Activated CD8-positive, alpha-beta memory T cell treated with anti-CD3 and anti-CD28 coated beads, Interleukin-2, amount 50 U/mL, for 24 hours (primary cell): ENCODE results near the gene TOM1.

ENCODE experiments used
- DNase-seq: peaks from one replicate; pipeline ENCODE4 v3.0.0-alpha.2; 2020; ENCODE audit errors: extremely low read depth

The TOM1 gene

DNA sequence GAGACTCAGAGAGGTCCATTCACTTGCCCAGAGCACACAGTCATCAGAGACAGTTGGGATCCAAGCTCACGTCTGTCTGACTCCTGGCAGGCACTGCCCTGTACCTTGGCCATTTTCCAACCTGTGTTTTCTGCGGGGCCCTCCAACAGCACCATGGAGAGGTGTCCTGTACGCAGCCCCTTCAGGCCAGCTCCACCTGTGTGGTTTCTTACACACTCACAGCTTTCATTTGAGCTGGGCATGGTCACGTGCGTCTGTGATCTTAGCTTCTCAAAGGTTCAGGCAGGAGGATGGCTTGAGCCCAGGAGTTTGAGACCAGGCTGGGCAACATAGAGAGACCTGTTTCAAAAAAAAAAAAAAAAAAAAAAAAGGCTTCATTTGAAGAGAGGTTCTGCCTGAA is 24.4 kb downstream of the TOM1 start:
- no peak for DNase-seq

- DNase-seq, result no peak
These were observed 25.1 kb downstream of the TOM1 start for GRCh38 chr22:35324762-35325161.

DNA sequence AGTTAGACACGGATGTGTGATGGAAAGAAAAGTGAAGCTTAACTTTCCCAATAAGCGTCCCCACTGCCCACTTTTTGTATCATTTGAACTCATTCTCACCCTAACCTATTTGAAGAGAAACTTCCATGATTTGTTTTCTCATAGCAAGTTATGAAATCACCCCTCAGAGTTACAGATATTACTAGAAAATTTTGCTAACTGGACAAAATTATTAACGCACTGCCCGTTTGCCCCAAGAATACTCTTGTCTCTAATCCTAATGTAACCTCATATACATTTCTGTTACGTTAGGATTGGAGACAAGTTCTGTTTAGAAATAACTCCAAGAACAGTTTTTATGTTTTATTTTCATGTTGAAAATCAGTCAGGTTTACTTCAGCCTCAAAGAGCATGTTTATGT is 25.5 kb downstream of the TOM1 start:
- no peak for DNase-seq

GRCh38 chr22:35326854-35327562 is 27.3 kb downstream of the TOM1 start:
- DNase-seq, result no peak

DNA sequence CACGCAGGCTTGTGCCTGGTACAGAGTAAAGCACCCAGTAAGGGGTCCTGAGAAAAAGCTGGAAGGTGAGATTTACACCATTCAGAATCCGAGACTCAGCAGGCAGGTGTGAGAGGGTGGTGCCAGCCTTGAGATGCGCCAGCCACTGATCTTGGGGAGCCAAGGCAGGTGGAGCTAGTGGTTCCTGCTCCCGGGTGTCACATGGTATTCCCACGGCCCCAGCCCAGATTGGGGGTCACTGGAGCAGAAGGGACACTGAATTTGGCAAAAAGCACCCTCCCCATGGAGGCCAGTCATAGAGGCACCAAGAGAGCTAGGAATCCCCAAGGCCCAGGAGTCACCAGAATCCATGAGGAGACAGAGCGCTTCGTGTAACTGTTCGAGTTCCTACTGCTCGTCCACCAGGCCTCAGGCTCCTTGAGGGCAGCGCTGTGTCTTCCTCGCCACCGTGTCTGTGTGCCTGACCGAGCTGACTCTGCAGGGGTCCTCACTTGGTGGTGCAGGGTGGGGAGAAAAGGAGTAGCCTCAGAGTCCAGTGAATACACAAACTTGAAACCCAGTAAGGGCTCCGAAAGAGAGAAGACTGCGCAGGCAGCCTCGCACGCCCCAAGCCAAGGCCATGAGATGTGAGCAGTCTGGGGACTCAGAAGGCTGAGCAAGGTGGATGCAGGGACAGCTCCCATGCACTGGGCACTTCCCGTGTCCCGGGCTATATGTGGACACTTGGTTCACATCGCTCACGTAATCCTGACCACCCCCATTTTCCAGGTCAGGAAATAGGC is 28.2 kb downstream of the TOM1 start:
- DNase-seq, result no peak

- DNase-seq, result no peak
These were observed 28.8 kb downstream of the TOM1 start for GRCh38 chr22:35328472-35328885.

GRCh38 chr22:35329114-35329847 is 29.6 kb downstream of the TOM1 start:
- no peak for DNase-seq

DNA sequence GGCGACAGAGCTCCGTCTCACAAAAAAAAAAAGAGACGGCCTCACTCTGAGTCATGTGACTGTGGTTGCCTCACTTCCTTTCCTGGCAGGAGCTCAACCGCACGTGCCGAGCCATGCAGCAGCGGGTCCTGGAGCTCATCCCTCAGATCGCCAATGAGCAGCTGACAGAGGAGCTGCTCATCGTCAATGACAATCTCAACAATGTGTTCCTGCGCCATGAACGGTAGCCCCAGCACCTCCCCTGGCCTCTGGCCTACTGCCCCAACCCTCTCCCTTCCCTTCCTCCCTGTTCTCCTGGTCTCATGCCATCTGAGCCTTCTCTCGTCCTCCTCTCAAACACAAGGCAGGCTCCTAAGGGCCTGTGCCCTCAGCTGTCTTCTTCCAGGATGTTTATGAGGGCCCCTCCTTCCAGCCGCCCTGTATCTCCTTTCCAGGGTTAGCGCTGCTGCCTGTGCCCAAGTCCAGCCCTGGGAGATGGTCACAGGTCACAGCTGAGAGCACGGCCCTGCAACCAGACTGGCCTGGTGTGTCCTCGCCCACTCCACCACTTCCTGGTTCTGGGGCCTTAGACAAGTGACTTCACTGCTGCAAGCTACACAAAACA is 30.7 kb downstream of the TOM1 start:
- DNase-seq, result peak; percentile 18

DNA sequence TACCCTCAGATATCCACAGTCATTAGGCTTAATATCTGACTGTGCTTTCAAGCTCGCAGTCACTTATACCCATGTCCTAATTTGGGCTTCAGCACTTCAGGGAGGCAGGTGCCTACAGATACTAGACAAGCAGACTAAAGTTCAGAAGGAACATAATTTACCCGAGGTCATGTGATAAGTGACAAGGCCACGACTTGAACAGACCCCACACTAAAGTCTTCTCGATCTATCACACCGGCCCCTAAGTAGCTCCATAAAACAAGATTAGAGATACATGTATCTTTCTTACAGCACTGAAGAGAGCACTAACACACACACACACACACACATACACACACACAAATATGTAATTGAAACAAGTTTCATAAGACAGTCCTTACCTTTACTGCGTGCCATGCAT is 32.6 kb downstream of the TOM1 start:
- no peak for DNase-seq

- no peak for DNase-seq
These were observed 33.5 kb downstream of the TOM1 start for GRCh38 chr22:35333220-35333619.

DNA sequence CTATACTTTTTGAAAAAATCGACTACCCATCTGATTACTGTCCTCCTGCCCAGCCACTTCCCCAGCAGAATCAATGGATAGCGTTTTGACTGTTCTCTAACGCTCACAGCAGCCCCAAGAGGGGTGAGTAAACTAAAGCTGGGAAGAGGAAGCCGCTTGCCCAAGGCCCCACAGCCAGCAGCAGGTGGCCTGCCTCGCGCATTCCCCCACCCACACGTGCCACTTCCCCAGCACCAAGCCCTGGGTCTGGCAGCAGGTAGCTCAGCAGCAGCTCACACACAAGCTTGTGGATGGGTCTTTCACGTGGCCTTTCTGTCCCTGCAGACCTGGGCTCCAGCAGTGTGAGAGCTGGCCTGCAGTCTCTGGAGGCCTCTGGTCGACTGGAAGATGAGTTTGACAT is 34.3 kb downstream of the TOM1 start:
- DNase-seq, result no peak

GRCh38 chr22:35335468-35335867 is 35.8 kb downstream of the TOM1 start:
- DNase-seq, result no peak

- DNase-seq, result no peak
These were observed 36.5 kb downstream of the TOM1 start for GRCh38 chr22:35335936-35336781.

DNA sequence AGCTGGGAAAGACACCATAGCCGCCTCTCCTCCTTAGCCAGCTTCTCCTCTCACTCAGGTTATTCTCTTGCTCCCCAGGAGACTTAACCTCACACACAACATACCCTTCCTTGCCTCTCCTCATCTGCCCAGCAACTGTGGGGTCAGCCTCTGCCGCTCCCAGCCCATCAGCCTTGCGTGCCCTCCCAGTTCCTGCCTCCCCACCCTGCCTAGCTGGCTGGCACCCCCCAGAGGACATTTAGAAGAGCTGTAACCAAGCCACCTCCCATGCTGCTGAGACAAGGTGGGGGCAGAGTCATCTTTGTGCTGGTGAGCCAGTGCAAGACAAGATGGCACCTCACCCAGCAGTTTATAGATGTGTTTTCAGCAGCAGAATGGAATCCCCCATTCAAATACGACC is 38.2 kb downstream of the TOM1 start:
- DNase-seq, result no peak

DNA sequence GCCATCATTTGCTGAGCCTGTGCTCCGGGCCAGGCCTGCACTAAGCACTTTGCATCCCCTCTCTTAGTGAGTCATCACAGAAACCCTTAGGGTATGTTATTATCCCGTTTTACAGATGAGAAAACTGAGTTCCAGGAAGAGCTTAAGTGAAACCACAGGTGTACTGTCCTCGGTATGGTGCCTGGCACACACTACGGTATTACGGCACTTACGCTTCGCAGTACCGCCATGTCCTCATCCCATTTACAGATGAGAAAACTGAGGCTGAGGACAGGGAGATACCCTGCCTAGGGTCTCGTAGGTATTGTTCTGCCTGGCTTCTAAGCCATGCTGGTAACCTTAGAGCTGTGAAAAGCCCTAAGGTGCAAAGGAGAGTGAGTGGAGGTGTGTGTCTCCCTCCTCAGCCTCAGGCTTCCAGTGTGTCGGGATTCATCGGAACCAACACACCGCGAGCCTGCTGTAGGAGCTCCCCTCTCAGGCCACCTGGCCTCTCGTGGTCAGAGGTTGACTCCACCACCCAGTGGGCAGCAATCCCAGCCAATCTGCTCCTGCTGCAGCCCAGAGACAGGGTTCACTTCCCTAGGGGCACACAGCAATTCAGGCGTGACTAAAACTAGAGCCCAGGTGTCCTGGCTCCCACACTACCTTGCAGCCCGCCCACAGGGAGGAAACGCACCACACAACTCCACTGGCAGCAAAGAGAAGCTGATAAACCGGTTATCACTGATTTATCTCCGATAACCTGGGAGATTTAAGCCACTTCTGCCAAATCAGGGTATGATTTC is 41.6 kb downstream of the TOM1 start:
- DNase-seq, result no peak

- DNase-seq, result no peak
These were observed 42.7 kb downstream of the TOM1 start for GRCh38 chr22:35342390-35342789.

DNA sequence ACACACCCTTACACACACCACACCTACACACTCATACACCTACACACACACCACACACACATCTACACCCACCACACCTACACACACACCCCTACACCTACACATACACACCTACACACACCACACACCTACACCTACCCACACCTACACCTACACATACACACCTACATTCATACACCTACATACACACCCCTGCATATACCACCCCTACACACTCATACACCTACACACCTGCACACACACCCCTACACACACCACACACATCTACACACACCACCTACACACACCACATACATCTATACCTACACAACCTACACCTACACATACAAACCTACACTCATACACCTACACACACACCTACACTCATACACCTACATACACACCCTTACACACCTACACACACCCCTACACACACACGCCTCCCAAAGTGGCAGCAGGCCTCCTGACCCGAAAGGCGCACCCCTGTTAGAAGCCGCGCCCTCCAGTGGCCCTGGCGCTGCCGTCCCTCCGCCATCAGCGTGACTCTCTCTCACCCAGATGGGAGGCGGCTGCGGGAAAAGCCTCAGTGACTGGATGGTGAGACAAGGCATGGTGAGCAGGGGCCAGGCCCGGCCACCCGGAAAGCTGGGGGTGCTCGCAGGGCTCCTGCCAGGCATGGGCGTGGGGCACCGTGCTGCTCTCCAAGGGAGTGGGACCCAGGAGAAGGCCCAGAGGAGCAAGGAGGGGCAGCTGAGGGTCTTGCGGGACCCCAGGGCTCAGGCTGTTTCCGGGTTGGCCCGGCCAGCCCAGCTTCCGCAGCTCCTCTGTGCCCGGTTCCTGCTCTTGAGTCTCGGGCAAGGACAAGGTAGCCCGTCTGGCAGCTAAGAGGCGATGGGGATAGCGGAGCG is 44.2 kb downstream of the TOM1 start:
- DNase-seq, result no peak

- DNase-seq, result no peak
These were observed 45.4 kb downstream of the TOM1 start for GRCh38 chr22:35344956-35345690.
